SK-N-MC (cell line): ENCODE results near the gene GAS6.

ENCODE experiments used
- DNase-seq: peaks from one replicate; pipeline ENCODE4 v3.0.0-alpha.2; 2011; ENCODE audit warnings: low read depth, low spot score
- H3K27ac ChIP-seq: fragments of 200-600 bp; sonication (generic); 2 replicates; pipeline ENCODE4 v1.5.1; 2016; ENCODE audit warnings: mixed run types
- H3K36me3 ChIP-seq: fragments of 200-600 bp; sonication (generic); 2 replicates; pipeline ENCODE4 v1.6.1; 2017; ENCODE audit warnings: antibody characterized with exemption, low read length, mixed read lengths; ENCODE audit not compliant: insufficient read depth
- H3K4me3 ChIP-seq: fragments of 200-600 bp; sonication (generic); 2 replicates; pipeline ENCODE4 v1.5.1; 2016
- H3K9ac ChIP-seq: fragments of 200-600 bp; sonication (generic); 2 replicates; pipeline ENCODE4 v1.8.0; 2017; ENCODE audit warnings: mixed run types, mixed read lengths; ENCODE audit not compliant: insufficient read length
- H3K9me3 ChIP-seq: fragments of 200-600 bp; sonication (generic); 2 replicates; pipeline ENCODE4 v1.6.1; 2017; ENCODE audit warnings: low read depth, mild to moderate bottlenecking, antibody characterized with exemption, low read length, moderate library complexity, mixed read lengths
- EZH2 ChIP-seq: fragments of 200-600 bp; sonication (generic); IDR thresholded peaks from one replicate; pipeline ENCODE4 v1.6.1; 2017; ENCODE audit warnings: antibody characterized with exemption
- FOXP2 ChIP-seq: optimal IDR thresholded peaks from 2 replicates; pipeline ENCODE3; 2011; ENCODE audit warnings: mild to moderate bottlenecking, moderate library complexity; ENCODE audit not compliant: insufficient read depth; ENCODE audit errors: extremely low read length, control extremely low read depth
- POLR2AphosphoS5 ChIP-seq: IDR thresholded peaks from 2 replicates; pipeline ENCODE4 v1.6.1; 2012; ENCODE audit warnings: mild to moderate bottlenecking, low read depth, low read length, borderline replicate concordance

GAS6 gene

GRCh38 chr13:113813749-113814434, 50.0 kb downstream of the GAS6 start:
- Histone ChIP-seq H3K9ac (no peak overlapping the region), H3K9me3 (no peaks in the 10 kb centered on the region), H3K36me3 (no peaks in the 10 kb centered on the region), H3K4me3 (no peak overlapping the region), H3K27ac (no peak overlapping the region)
- TF ChIP-seq POLR2AphosphoS5 (no peak), EZH2 (no peak), FOXP2 (no peak)
- no peak for DNase-seq

GRCh38 chr13:113813070-113813748, 50.7 kb downstream of the GAS6 start:
- no peak for DNase-seq
- no peak overlapping the region for H3K9ac ChIP-seq
- H3K4me3 ChIP-seq, result no peak overlapping the region
- no peak for TF ChIP-seq POLR2AphosphoS5
- TF ChIP-seq FOXP2, result no peak
- no peak for TF ChIP-seq EZH2
- H3K9me3 ChIP-seq, result no peaks in the 10 kb centered on the region
- H3K27ac ChIP-seq, result no peak overlapping the region
- H3K36me3 ChIP-seq, result no peaks in the 10 kb centered on the region

GRCh38 chr13:113812178-113813040, 51.5 kb downstream of the GAS6 start:
- Histone ChIP-seq H3K36me3 (no peaks in the 10 kb centered on the region), H3K9ac (no peak overlapping the region), H3K27ac (no peak overlapping the region), H3K9me3 (no peaks in the 10 kb centered on the region), H3K4me3 (no peak overlapping the region)
- no peak for DNase-seq
- TF ChIP-seq POLR2AphosphoS5 (no peak), EZH2 (no peak), FOXP2 (no peak)

GRCh38 chr13:113811081-113811928, 52.6 kb downstream of the GAS6 start:
- no peaks in the 10 kb centered on the region for H3K36me3 ChIP-seq
- no peak for TF ChIP-seq EZH2
- TF ChIP-seq FOXP2, result no peak
- no peak for TF ChIP-seq POLR2AphosphoS5
- no peak for DNase-seq
- no peaks in the 10 kb centered on the region for H3K9me3 ChIP-seq
- no peak overlapping the region for H3K9ac ChIP-seq
- H3K4me3 ChIP-seq, result no peak overlapping the region
- H3K27ac ChIP-seq, result no peak overlapping the region

- no peak for DNase-seq
- H3K36me3 ChIP-seq, result no peaks in the 10 kb centered on the region
- H3K9ac ChIP-seq, result no peak overlapping the region
These were observed 53.2 kb downstream of the GAS6 start for GRCh38 chr13:113810640-113811039.

GRCh38 chr13:113809934-113810333, 53.9 kb downstream of the GAS6 start:
- Histone ChIP-seq H3K9ac (no peak overlapping the region), H3K9me3 (no peaks in the 10 kb centered on the region), H3K36me3 (no peaks in the 10 kb centered on the region), H3K4me3 (no peak overlapping the region), H3K27ac (no peak overlapping the region)
- TF ChIP-seq FOXP2, result no peak
- TF ChIP-seq POLR2AphosphoS5, result no peak
- TF ChIP-seq EZH2, result no peak
- no peak for DNase-seq

More at GRCh38 chr13:113810640-113811039, 53.2 kb downstream of the GAS6 start:
- TF ChIP-seq FOXP2 (no peak), EZH2 (no peak), POLR2AphosphoS5 (no peak)
- no peak overlapping the region for H3K4me3 ChIP-seq
- no peak overlapping the region for H3K27ac ChIP-seq
- H3K9me3 ChIP-seq, result no peaks in the 10 kb centered on the region

GRCh38 chr13:113808058-113808834, 55.6 kb downstream of the GAS6 start:
- no peaks in the 10 kb centered on the region for H3K36me3 ChIP-seq
- H3K4me3 ChIP-seq, result no peak overlapping the region
- no peak for DNase-seq
- H3K9ac ChIP-seq, result no peak overlapping the region
- TF ChIP-seq POLR2AphosphoS5 (no peak), FOXP2 (no peak), EZH2 (no peak)
- H3K27ac ChIP-seq, result no peak overlapping the region
- no peaks in the 10 kb centered on the region for H3K9me3 ChIP-seq
